Dermis blood vessel endothelial cell (primary cell): ENCODE data around the gene PDZRN3. TPM values are rescaled to one million over a fixed set of nuclear protein-coding genes. Genes with fewer than 3 reads are reported as not detected.
"Not testable (repeated sequence)": the region's sequence is repeated elsewhere in the genome, so short reads cannot be mapped to it uniquely, and the experiment has no call there.

Experiments used
- DNase-seq: peaks from one replicate; pipeline ENCODE4 v3.0.0; 2010
- total RNA-seq: library from RNA; depleted of rRNA; stranded (reverse); fragments of >200 nt; gene quantifications from 2 replicates; pipeline ENCODE4 v1.2.3, GENCODE V29; 2014

Gene PDZRN3
- total RNA-seq, 1 donor from 2014 or later, result under 0.01 TPM

GRCh38 chr3:73484656-73485248 is 140.0 kb downstream of the PDZRN3 start:
- DNase-seq, result no peak

GRCh38 chr3:73481888-73482287 is 142.9 kb downstream of the PDZRN3 start:
- DNase-seq, result no peak

GRCh38 chr3:73480187-73480672 is 144.5 kb downstream of the PDZRN3 start:
- DNase-seq, result no peak

- DNase-seq, result no peak
Measured at GRCh38 chr3:73479325-73479724, 145.4 kb downstream of the PDZRN3 start.

- no peak for DNase-seq
Measured at GRCh38 chr3:73478858-73479257, 145.9 kb downstream of the PDZRN3 start.

GRCh38 chr3:73475717-73476116 is 149.0 kb downstream of the PDZRN3 start:
- DNase-seq, result no peak

GRCh38 chr3:73475175-73475574 is 149.6 kb downstream of the PDZRN3 start:
- no peak for DNase-seq

GRCh38 chr3:73474619-73475018 is 150.1 kb downstream of the PDZRN3 start:
- DNase-seq, result no peak

- no peak for DNase-seq
Measured at GRCh38 chr3:73473898-73474416, 150.8 kb downstream of the PDZRN3 start.

GRCh38 chr3:73473181-73473897 is 151.4 kb downstream of the PDZRN3 start:
- no peak for DNase-seq

- DNase-seq, result no peak
Measured at GRCh38 chr3:73471986-73472787, 152.6 kb downstream of the PDZRN3 start.

- DNase-seq, result no peak
Measured at GRCh38 chr3:73470860-73471259, 153.9 kb downstream of the PDZRN3 start.

- no peak for DNase-seq
Measured at GRCh38 chr3:73469331-73469730, 155.4 kb downstream of the PDZRN3 start.

GRCh38 chr3:73467211-73467610 is 157.5 kb downstream of the PDZRN3 start:
- DNase-seq, result no peak

- DNase-seq, result no peak
Measured at GRCh38 chr3:73465926-73466325, 158.8 kb downstream of the PDZRN3 start.

GRCh38 chr3:73464126-73464525 is 160.6 kb downstream of the PDZRN3 start:
- not testable (repeated sequence) for DNase-seq

GRCh38 chr3:73461547-73461946 is 163.2 kb downstream of the PDZRN3 start:
- no peak for DNase-seq

GRCh38 chr3:73459711-73460110 is 165.0 kb downstream of the PDZRN3 start:
- DNase-seq, result no peak

- DNase-seq, result no peak
Measured at GRCh38 chr3:73453666-73454065, 171.1 kb downstream of the PDZRN3 start.

- DNase-seq, result no peak
Measured at GRCh38 chr3:73452729-73453128, 172.0 kb downstream of the PDZRN3 start.

GRCh38 chr3:73451301-73451944 is 173.3 kb downstream of the PDZRN3 start:
- DNase-seq, result no peak

GRCh38 chr3:73449774-73450173 is 175.0 kb downstream of the PDZRN3 start:
- DNase-seq, result no peak
